Measurements from ENCODE around the gene GPR37L1. TPM values are rescaled to one million over a fixed set of nuclear protein-coding genes. Genes with fewer than 3 reads are reported as not detected.

Gene GPR37L1
- total and polyA plus RNA-seq, 10 of the 15 experiments (the other 5 are each of a cell fraction or from before 2014, with no cell fraction given) = under 0.01 to 0.08 (median 0.02) TPM; not detected in 5

GRCh38 chr1:202164271-202165037, 41.7 kb downstream of the GPR37L1 start (continued):
- TF ChIP-seq ZBTB40 (IDR thresholded peaks at IDR 0.05; ENCODE audit: borderline replicate concordance) = no peak
- TF ChIP-seq YBX1 (IDR thresholded peaks at IDR 0.05) = no peak
- no peak for TF ChIP-seq ZBTB11 (CRISPR knock-in tag; IDR thresholded peaks at IDR 0.05)
- no peak for TF ChIP-seq SREBF1 (IDR thresholded peaks at IDR 0.05; ENCODE audit: low read length)
- TF ChIP-seq TBL1XR1 (IDR thresholded peaks at IDR 0.05; ENCODE audit: low read depth, low read length) = peak; percentile 81
- TF ChIP-seq FOXM1 (IDR thresholded peaks at IDR 0.05; ENCODE audit: low read depth, low read length) = no peak
- peak; percentile 66; the same call in 1 of the 2 replicates for TF ChIP-seq NR2F1 (conservative IDR thresholded peaks at IDR 0.05)
- no peak for TF ChIP-seq POLR2AphosphoS2 (IDR thresholded peaks at IDR 0.05; ENCODE audit: low read depth, low read length)
- no peak for TF ChIP-seq CEBPZ (IDR thresholded peaks at IDR 0.05; ENCODE audit: low read depth, low read length)
- TF ChIP-seq CREB1 (IDR thresholded peaks at IDR 0.05; ENCODE audit: low read depth) = no peak
- TF ChIP-seq SMAD1 (IDR thresholded peaks at IDR 0.05; ENCODE audit: low read depth, partially characterized antibody) = no peak
- peak; percentile 82 for TF ChIP-seq MLLT1 (IDR thresholded peaks at IDR 0.05)
- TF ChIP-seq ZNF622 (IDR thresholded peaks at IDR 0.05) = no peak
- peak; percentile 38 for TF ChIP-seq MYC (IDR thresholded peaks at IDR 0.05; ENCODE audit: insufficient read depth, insufficient read length, insufficient replicate concordance, low read length, severe bottlenecking)
- no peak for TF ChIP-seq JUND (IDR thresholded peaks at IDR 0.05; ENCODE audit: low read depth, low read length)
- no peak for TF ChIP-seq RAD21 (IDR thresholded peaks at IDR 0.05; ENCODE audit: insufficient read depth, low read depth, low read length)
- TF ChIP-seq BACH1 (IDR thresholded peaks at IDR 0.05; ENCODE audit: borderline replicate concordance) = 0 out of 2 replicates have a peak, but pooled peaks have one; percentile 46
